Right cardiac atrium (tissue), 5 donors: ENCODE measurements around the gene LY9. TPM values are rescaled to one million over a fixed set of nuclear protein-coding genes. Genes with fewer than 3 reads are reported as not detected.

Source experiments
- ATAC-seq, 2 donors: fragments of 200-7000 bp; cut with Tn5 transposase; one replicate each; pipeline versions ENCODE4 v1.8.0 to v1.9.1; 2020; ENCODE audit warnings: moderate library complexity in 2 of 2, mild to moderate bottlenecking in 1 of 2
- DNase-seq, 3 donors: peaks; one replicate each; pipeline ENCODE4 v3.0.0-alpha.2; 2020
- H3K27ac ChIP-seq: one replicate; pipeline ENCODE4 v1.5.1; 2013; ENCODE audit warnings: mild to moderate bottlenecking, low read length, control low read depth, moderate library complexity
- H3K27me3 ChIP-seq: one replicate; pipeline ENCODE4 v1.6.1; 2013; ENCODE audit not compliant: control insufficient read depth, insufficient read depth
- H3K4me1 ChIP-seq: one replicate; pipeline ENCODE4 v1.6.1; 2013; ENCODE audit warnings: low read length; ENCODE audit not compliant: control insufficient read depth, insufficient read depth
- H3K4me3 ChIP-seq: one replicate; pipeline ENCODE4 v1.5.1; 2013; ENCODE audit warnings: low read length, control low read depth
- H3K9me3 ChIP-seq: one replicate; pipeline ENCODE4 v1.6.1; 2013; ENCODE audit warnings: low read length; ENCODE audit not compliant: control insufficient read depth
- WGBS: extraction: QIAGEN DNeasy Blood & Tissue Kit; methylation state at CpG from one replicate; pipeline ENCODE4 v1.1.7; 2013; 5-methylcytosine and 5-hydroxymethylcytosine counted together
- intact Hi-C, 4 donors: fragments of 100-400 bp; cut with DNase I; formaldehyde crosslinking; loops; one replicate each; pipeline versions ENCODE4 v1.11.0 to v1.14.0; 2022 to 2023
- long read RNA-seq, 4 donors: library from polyadenylated mRNA; unstranded; transcript quantifications; one replicate each; pipeline ENCODE4 v2.0.0, GENCODE V29; 2020 to 2021
- polyA plus RNA-seq: library from polyadenylated mRNA; stranded (reverse); fragments of 200-250 nt; gene quantifications from one replicate; pipeline ENCODE4 v1.2.3, GENCODE V29; 2013
- total RNA-seq, 4 donors: library from RNA; stranded (reverse); fragmentation: NEBNext Ultra II Directional; extraction: Animal tissue kit (Norgen Biotek cat#: 25700); gene quantifications; one replicate each; pipeline ENCODE4 v1.2.1, GENCODE V29; 2021
- donor health status: healthy with polysubstance abuse.
- donor health status: DM: no; HTN: yes; CAD: no.
- donor health status: DM: no; HTN: no; CAD: no.
- donor health status: DM: no; HTN: yes; CAD: no; lungs with severe emphysema.
- donor health status: DM: yes; HTN: yes; CAD: no.

Gene LY9, protein sequence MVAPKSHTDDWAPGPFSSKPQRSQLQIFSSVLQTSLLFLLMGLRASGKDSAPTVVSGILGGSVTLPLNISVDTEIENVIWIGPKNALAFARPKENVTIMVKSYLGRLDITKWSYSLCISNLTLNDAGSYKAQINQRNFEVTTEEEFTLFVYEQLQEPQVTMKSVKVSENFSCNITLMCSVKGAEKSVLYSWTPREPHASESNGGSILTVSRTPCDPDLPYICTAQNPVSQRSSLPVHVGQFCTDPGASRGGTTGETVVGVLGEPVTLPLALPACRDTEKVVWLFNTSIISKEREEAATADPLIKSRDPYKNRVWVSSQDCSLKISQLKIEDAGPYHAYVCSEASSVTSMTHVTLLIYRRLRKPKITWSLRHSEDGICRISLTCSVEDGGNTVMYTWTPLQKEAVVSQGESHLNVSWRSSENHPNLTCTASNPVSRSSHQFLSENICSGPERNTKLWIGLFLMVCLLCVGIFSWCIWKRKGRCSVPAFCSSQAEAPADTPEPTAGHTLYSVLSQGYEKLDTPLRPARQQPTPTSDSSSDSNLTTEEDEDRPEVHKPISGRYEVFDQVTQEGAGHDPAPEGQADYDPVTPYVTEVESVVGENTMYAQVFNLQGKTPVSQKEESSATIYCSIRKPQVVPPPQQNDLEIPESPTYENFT
- under 1 TPM in 3 of 4 donors, not detected in 1; 0.25 to 0.29 (median 0.25) TPM for total RNA-seq
- 0.09 TPM for polyA plus RNA-seq
- long read RNA-seq, donor 1: 0 reads
- long read RNA-seq, donor 2: 0 reads
- long read RNA-seq, donor 3: 0 reads
- long read RNA-seq, donor 4: 0 reads

DNA sequence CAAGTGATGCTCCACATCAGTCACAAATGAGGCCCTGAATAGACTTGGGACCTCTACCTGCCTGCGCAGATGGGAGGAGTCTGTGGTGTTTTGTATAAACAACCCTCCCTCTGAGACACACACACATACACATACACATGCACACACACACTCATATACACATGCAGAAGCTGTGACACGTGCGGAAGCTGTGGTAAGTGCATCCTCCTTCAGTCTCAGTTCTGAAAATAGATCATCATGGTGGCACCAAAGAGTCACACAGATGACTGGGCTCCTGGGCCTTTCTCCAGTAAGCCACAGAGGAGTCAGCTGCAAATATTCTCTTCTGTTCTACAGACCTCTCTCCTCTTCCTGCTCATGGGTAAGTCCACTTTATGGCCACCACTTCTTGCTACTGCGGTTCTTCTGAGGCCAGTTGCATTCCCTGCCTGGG lies at the start of gene LY9:
TSS of gene LY9 (plus strand) at position 224 of the 433 bp plus-strand sequence. CDS start at position 238, 14 bp downstream.
- WGBS: 81% methylated on average over 4 of the region's 4 CpGs
- H3K27ac ChIP-seq: no peak within 1 kb of the TSS
- H3K9me3 ChIP-seq: no peaks in the 10 kb centered on the region
- H3K4me1 ChIP-seq: no peaks in the 10 kb centered on the region
- ATAC-seq (peak in 1 of 2 donors; percentile 29), DNase-seq (no peak)
- intact Hi-C loops: no loop called here
- no peaks in the 10 kb centered on the region for H3K27me3 ChIP-seq
- no peak within 1 kb of the TSS for H3K4me3 ChIP-seq

DNA sequence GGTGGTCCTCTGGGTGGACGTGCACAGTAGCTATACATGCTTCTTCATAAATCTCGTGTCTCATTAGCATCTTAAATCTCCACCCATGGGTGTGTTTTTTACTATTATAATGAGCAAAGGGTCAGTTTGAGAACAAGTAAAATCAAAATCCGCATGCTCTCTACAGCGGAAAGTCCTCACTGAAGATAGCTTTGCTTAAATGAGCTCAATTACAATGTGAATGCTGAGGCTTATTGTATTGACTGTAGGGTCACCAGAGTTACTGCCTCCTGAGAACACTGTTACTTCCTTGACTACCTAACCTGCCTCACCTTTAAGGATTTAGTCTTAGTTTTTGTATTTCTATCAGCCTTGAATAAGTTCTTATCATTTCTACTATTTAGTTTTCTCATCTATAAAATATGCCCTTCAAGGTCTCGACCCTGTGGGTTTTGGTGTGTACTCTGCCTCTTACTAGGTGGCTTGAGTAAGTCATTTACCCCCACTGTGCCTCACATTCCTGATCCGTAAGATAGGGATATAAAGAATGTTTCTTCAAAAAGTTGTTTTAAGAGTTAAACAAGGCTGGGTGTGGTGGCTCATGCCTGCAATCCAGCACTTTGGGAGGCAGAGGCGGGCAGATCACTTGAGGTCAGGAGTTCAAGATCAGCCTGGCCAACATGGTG lies 49.0 kb upstream of the LY9 start:
- Histone ChIP-seq H3K4me1 (no peaks in the 10 kb centered on the region), H3K4me3 (no peak overlapping the region), H3K27me3 (no peaks in the 10 kb centered on the region), H3K9me3 (no peaks in the 10 kb centered on the region), H3K27ac (no peak overlapping the region)
- ATAC-seq: no peak
- DNase-seq: no peak
- WGBS: 86% methylated on average over 7 of the region's 7 CpGs
- intact Hi-C loops: no loop called here

DNA sequence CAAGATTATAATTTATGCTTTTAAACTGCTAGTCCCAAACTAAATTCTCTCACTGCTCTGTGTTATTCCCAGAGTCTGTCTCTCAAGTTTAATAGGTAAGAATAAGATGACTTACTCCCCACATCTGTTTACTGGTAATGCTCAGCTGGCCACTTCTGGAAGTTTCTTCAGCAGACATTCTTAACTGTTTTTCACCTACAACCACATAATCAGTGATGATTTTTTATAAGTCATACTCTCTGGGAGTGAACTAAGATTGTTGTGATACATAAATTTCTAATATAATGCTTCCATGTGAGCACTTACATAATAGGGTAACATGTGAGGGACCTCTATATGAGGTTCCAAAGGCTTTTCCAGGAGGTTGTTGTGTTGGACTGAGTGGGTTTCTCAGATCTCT lies 48.3 kb upstream of the LY9 start:
- Histone ChIP-seq H3K27ac (no peak overlapping the region), H3K4me1 (no peaks in the 10 kb centered on the region), H3K27me3 (no peaks in the 10 kb centered on the region), H3K9me3 (no peaks in the 10 kb centered on the region), H3K4me3 (no peak overlapping the region)
- ATAC-seq: no peak
- DNase-seq: no peak
- intact Hi-C loops: no loop called here

DNA sequence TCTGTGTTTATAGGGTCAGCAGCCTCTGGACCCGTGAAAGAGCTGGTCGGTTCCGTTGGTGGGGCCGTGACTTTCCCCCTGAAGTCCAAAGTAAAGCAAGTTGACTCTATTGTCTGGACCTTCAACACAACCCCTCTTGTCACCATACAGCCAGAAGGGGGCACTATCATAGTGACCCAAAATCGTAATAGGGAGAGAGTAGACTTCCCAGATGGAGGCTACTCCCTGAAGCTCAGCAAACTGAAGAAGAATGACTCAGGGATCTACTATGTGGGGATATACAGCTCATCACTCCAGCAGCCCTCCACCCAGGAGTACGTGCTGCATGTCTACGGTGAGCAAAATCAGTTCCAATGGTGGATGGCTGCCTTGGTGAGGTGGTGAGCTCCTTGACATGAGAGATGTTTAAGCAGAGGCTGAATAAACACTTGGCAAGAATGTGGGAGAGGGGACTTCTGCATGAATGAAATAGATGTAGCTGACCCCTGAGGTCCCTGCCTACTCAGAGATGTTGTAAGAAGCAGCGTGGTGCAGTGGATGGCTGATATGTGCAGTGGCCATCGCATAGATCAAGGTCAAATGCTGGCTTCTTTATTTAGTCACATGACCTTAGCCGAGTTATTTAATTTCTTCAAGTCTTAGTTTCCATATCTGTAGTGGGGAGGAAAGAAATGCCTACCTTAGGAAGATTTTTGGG lies 47.6 kb upstream of the LY9 start:
- Histone ChIP-seq H3K27ac (no peak overlapping the region), H3K27me3 (no peaks in the 10 kb centered on the region), H3K4me1 (no peaks in the 10 kb centered on the region), H3K4me3 (no peak overlapping the region), H3K9me3 (no peaks in the 10 kb centered on the region)
- DNase-seq (no peak), ATAC-seq (no peak)
- WGBS: 83% methylated on average over 10 of the region's 10 CpGs
- intact Hi-C loops: no loop called here

DNA sequence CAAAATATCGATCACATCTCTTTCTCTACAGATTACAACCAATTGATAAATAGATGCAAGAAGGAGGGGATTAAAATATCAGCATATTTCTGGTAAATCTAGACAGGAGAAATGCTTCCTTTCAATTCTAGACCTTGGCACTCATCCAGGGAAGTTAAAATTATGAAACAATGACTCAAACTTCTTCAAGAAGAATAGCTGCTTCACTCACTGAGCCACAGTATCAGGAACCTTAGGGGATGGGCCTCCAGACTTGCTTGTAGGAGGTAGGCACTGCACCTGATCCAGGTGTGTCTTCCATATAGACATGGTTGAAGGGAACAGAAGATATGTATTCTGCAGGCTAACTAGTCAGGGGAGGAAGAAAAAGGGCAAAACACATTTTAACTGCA lies 47.1 kb upstream of the LY9 start:
- intact Hi-C loops: no loop called here
- Histone ChIP-seq H3K4me1 (no peaks in the 10 kb centered on the region), H3K27ac (no peak overlapping the region), H3K9me3 (no peaks in the 10 kb centered on the region), H3K4me3 (no peak overlapping the region), H3K27me3 (no peaks in the 10 kb centered on the region)
- 88% methylated on average over 1 of the region's 1 CpG for WGBS
- ATAC-seq (no peak), DNase-seq (no peak)

DNA sequence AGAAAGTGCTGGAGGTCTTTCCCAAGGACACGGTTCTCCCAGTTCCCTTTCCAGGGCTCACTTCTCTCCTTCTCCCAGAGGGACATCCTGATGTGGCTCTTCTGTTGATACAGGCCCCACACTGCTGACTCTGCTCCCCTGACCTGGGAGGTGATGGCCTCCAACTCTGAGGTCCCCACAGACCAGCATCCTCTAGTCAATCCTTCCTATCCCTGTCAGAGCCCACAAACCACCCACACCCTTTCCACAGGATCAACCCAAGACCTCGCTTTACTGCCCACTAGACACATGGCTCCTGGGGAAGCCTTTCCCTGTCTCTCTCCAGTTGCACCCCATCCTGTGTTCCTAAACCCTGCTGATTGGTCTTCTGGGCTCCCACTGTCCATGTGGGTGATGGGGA lies 45.4 kb upstream of the LY9 start:
- intact Hi-C loops: no loop called here
- no peaks in the 10 kb centered on the region for H3K4me1 ChIP-seq
- no peaks in the 10 kb centered on the region for H3K9me3 ChIP-seq
- DNase-seq (no peak), ATAC-seq (no peak)
- H3K27ac ChIP-seq: no peak overlapping the region
- H3K27me3 ChIP-seq: no peaks in the 10 kb centered on the region
- WGBS: 76% methylated on average over 2 of the region's 2 CpGs
- H3K4me3 ChIP-seq: no peak overlapping the region

DNA sequence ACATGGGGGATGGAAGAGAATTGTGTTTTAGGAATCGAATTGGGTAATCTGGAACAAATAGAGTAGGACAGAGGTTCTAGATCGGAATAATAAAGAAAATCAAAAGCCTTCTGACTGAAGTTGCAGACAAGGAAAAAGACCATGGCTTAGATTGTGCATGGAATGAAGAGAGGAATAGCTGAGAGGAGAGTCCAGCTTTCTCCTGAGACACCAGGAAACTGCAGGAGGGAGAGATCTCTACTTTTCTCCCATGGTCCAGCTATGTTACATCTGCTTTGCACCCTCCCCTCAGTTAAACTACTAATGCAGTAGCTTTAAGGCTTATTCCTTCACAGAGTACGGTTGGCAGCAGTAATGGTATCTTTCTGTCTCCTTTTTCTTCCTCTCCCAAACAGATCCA lies 43.6 kb upstream of the LY9 start:
- no peak for DNase-seq
- no peak for ATAC-seq
- H3K4me3 ChIP-seq: no peak overlapping the region
- intact Hi-C loops: no loop called here
- H3K27me3 ChIP-seq: no peaks in the 10 kb centered on the region
- H3K27ac ChIP-seq: no peak overlapping the region
- no peaks in the 10 kb centered on the region for H3K9me3 ChIP-seq
- WGBS: 72% methylated on average over 3 of the region's 3 CpGs
- H3K4me1 ChIP-seq: no peaks in the 10 kb centered on the region

DNA sequence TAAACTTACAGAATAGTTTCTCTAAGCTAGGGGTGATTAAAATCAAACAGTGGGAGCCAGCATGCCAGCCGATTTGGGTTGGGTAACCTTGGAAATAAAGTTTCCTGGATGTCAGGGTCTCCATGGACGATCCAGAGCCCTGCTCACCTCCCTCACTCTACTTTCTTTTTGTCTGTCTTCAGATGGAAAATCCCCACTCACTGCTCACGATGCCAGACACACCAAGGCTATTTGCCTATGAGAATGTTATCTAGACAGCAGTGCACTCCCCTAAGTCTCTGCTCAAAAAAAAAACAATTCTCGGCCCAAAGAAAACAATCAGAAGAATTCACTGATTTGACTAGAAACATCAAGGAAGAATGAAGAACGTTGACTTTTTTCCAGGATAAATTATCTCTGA lies 43.0 kb upstream of the LY9 start:
- DNase-seq (no peak), ATAC-seq (peak; percentile 38 to 83)
- H3K9me3 ChIP-seq: no peaks in the 10 kb centered on the region
- H3K27ac ChIP-seq: no peak overlapping the region
- intact Hi-C loops: no loop called here
- H3K4me1 ChIP-seq: no peaks in the 10 kb centered on the region
- no peaks in the 10 kb centered on the region for H3K27me3 ChIP-seq
- WGBS: 30% methylated on average over 5 of the region's 5 CpGs
- no peak overlapping the region for H3K4me3 ChIP-seq

DNA sequence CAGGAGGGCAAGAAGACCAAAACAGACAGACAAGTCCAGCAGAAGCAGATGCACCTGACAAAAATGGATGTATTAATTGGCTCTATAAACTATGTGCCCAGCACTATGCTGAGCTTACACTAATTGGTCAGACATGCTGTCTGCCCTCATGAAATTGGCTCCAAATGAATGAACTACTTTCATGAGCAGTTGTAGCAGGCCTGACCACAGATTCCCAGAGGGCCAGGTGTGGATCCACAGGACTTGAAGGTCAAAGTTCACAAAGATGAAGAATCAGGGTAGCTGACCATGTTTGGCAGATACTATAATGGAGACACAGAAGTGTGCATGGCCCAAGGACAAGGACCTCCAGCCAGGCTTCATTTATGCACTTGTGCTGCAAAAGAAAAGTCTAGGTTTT lies 42.4 kb upstream of the LY9 start:
- no peaks in the 10 kb centered on the region for H3K4me1 ChIP-seq
- intact Hi-C loops: no loop called here
- no peak overlapping the region for H3K27ac ChIP-seq
- no peak for ATAC-seq
- DNase-seq: no peak
- no peaks in the 10 kb centered on the region for H3K27me3 ChIP-seq
- no peak overlapping the region for H3K4me3 ChIP-seq
- H3K9me3 ChIP-seq: no peaks in the 10 kb centered on the region

DNA sequence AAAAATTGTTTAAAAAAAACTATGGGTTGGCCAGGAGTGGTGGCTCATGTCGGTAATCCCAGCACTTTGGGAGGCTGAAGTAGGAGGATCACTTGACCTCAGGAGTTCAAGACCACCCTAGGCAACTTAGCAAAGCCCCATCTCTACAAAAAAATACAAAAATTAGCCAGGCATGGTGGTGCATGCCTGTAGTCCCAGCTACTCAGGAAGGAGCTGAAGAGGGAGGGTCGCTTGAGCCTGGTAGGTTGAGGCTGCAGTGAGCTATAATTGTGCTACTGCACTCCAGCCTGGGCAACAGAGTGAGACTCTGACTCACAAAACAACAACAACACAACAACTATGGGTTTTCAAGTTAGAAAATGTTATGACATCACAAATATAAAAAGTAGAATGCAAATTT lies 40.5 kb upstream of the LY9 start:
- intact Hi-C loops: no loop called here
- DNase-seq (no peak), ATAC-seq (no peak)
- no peaks in the 10 kb centered on the region for H3K27me3 ChIP-seq
- no peak overlapping the region for H3K4me3 ChIP-seq
- H3K27ac ChIP-seq: no peak overlapping the region
- no peaks in the 10 kb centered on the region for H3K9me3 ChIP-seq
- H3K4me1 ChIP-seq: no peaks in the 10 kb centered on the region
- 84% methylated on average over 2 of the region's 2 CpGs for WGBS
